ENCODE measurements around the gene TTC16.

Gene TTC16

GRCh38 chr9:127708952-127709587 lies 6.8 kb upstream of the TTC16 start:
- no peak for TF ChIP-seq CTCF (IDR thresholded peaks at IDR 0.05)

- no peak for TF ChIP-seq CTCF (IDR thresholded peaks at IDR 0.05)
Observed at GRCh38 chr9:127710204-127710783, 5.6 kb upstream of the TTC16 start.

DNA sequence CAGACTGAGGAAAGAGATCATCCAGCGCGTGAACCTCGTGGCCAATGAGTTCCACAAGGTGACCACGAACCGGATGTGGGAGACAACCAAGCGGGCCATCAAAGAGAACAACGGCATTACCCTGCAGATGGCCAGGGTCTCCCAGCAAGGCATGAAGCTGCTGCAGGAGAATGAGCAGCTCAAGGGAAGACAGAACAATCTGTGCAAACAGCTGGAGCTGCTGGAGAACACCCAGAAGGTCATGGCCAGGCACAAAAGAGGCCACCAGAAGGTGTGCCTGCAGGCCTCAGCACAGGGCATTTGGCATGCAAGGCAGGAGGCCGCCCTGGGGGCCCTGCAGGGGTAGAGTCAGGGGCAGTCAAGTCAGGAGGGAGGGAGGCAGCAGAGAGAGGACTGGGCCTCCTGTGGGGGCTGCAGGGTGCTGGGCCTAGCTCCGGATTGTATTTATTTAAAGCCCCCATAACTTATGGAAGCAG lies 4.6 kb upstream of the TTC16 start:
- TF ChIP-seq CTCF (IDR thresholded peaks at IDR 0.05): no peak

GRCh38 chr9:127711831-127712274 lies 4.0 kb upstream of the TTC16 start:
- TF ChIP-seq CTCF (IDR thresholded peaks at IDR 0.05): no peak

GRCh38 chr9:127712371-127712770 lies 3.5 kb upstream of the TTC16 start:
- TF ChIP-seq CTCF (IDR thresholded peaks at IDR 0.05): no peak

- TF ChIP-seq CTCF (IDR thresholded peaks at IDR 0.05): no peak
Observed at GRCh38 chr9:127712867-127713266, 3.0 kb upstream of the TTC16 start.

- no peak for TF ChIP-seq CTCF (IDR thresholded peaks at IDR 0.05)
Observed at GRCh38 chr9:127714020-127714750, 1.7 kb upstream of the TTC16 start.
